Spinal cord (tissue), 10 donors: ENCODE measurements around the gene INPP5E. TPM values are rescaled to one million over a fixed set of nuclear protein-coding genes. Genes with fewer than 3 reads are reported as not detected.

ENCODE experiments used
- DNase-seq, 6 donors: peaks; one replicate each; pipeline versions ENCODE4 v3.0.0 to v3.0.0-alpha.2; 2013 to 2015; ENCODE audit warnings: low spot score in 6 of 6, low read depth in 4 of 6
- H3K27ac ChIP-seq: one replicate; pipeline ENCODE4 v1.5.1; 2013; ENCODE audit warnings: low read depth, low read length, control low read depth
- H3K27me3 ChIP-seq: one replicate; pipeline ENCODE4 v1.6.1; 2013; ENCODE audit warnings: low read length; ENCODE audit not compliant: control insufficient read depth, insufficient read depth
- H3K36me3 ChIP-seq: one replicate; pipeline ENCODE4 v1.6.1; 2013; ENCODE audit warnings: low read length; ENCODE audit not compliant: control insufficient read depth, insufficient read depth
- H3K4me1 ChIP-seq: one replicate; pipeline ENCODE4 v1.6.1; 2013; ENCODE audit warnings: low read length; ENCODE audit not compliant: control insufficient read depth, insufficient read depth
- H3K4me3 ChIP-seq: one replicate; pipeline ENCODE4 v1.5.1; 2013; ENCODE audit warnings: low read depth, low read length, control low read depth
- H3K9me3 ChIP-seq: one replicate; pipeline ENCODE4 v1.6.1; 2013; ENCODE audit warnings: low read length; ENCODE audit not compliant: control insufficient read depth, insufficient read depth
- WGBS: methylation state at CpG from one replicate; pipeline ENCODE4 v1.1.5; 2013; ENCODE audit warnings: missing lambda C conversion rate; ENCODE audit not compliant: insufficient coverage; 5-methylcytosine and 5-hydroxymethylcytosine counted together
- long read RNA-seq, 4 donors: transcript quantifications; one replicate each; lab custom pipeline, GENCODE V29; 2026
- polyA plus RNA-seq, 2 donors: library from polyadenylated mRNA; unstranded; fragments of 120-200 nt; gene quantifications; one replicate each; pipeline ENCODE4 v1.2.1, GENCODE V29; 2013; ENCODE audit not compliant: insufficient read length in 2 of 2
- total RNA-seq, 2 donors: library from RNA; depleted of rRNA in 1 of 2; stranded (reverse); fragments of 120-200 nt in 1 of 2; fragments of >200 nt in 1 of 2; gene quantifications; one replicate each; pipeline versions ENCODE4 v1.2.3 to v1.2.4, GENCODE V29; 2013 to 2014
- donor health status: healthy.

The INPP5E gene, protein sequence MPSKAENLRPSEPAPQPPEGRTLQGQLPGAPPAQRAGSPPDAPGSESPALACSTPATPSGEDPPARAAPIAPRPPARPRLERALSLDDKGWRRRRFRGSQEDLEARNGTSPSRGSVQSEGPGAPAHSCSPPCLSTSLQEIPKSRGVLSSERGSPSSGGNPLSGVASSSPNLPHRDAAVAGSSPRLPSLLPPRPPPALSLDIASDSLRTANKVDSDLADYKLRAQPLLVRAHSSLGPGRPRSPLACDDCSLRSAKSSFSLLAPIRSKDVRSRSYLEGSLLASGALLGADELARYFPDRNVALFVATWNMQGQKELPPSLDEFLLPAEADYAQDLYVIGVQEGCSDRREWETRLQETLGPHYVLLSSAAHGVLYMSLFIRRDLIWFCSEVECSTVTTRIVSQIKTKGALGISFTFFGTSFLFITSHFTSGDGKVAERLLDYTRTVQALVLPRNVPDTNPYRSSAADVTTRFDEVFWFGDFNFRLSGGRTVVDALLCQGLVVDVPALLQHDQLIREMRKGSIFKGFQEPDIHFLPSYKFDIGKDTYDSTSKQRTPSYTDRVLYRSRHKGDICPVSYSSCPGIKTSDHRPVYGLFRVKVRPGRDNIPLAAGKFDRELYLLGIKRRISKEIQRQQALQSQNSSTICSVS
- total RNA-seq (10 to 100 TPM in 1 of 2 donors, 1 to 10 TPM in 1; 7.7 to 13.3 TPM), polyA plus RNA-seq (10 to 100 TPM; 33.4 to 33.5 TPM)
- long read RNA-seq, donor 1, full-length matches to known transcripts = 7 of 20 reads
- long read RNA-seq, donor 1, partial matches to known transcripts = 13 of 20 reads
- long read RNA-seq, donor 1, other reads (novel, unspliced or antisense) = 0 of 20 reads
- long read RNA-seq, donor 2, full-length matches to known transcripts = 5 of 11 reads
- long read RNA-seq, donor 2, partial matches to known transcripts = 6 of 11 reads
- long read RNA-seq, donor 2, other reads (novel, unspliced or antisense) = 0 of 11 reads
- long read RNA-seq, donor 3, full-length matches to known transcripts = 7 of 7 reads
- long read RNA-seq, donor 3, partial matches to known transcripts = 0 of 7 reads
- long read RNA-seq, donor 3, other reads (novel, unspliced or antisense) = 0 of 7 reads
- long read RNA-seq, donor 4, full-length matches to known transcripts = 7 of 7 reads
- long read RNA-seq, donor 4, partial matches to known transcripts = 0 of 7 reads
- long read RNA-seq, donor 4, other reads (novel, unspliced or antisense) = 0 of 7 reads

DNA sequence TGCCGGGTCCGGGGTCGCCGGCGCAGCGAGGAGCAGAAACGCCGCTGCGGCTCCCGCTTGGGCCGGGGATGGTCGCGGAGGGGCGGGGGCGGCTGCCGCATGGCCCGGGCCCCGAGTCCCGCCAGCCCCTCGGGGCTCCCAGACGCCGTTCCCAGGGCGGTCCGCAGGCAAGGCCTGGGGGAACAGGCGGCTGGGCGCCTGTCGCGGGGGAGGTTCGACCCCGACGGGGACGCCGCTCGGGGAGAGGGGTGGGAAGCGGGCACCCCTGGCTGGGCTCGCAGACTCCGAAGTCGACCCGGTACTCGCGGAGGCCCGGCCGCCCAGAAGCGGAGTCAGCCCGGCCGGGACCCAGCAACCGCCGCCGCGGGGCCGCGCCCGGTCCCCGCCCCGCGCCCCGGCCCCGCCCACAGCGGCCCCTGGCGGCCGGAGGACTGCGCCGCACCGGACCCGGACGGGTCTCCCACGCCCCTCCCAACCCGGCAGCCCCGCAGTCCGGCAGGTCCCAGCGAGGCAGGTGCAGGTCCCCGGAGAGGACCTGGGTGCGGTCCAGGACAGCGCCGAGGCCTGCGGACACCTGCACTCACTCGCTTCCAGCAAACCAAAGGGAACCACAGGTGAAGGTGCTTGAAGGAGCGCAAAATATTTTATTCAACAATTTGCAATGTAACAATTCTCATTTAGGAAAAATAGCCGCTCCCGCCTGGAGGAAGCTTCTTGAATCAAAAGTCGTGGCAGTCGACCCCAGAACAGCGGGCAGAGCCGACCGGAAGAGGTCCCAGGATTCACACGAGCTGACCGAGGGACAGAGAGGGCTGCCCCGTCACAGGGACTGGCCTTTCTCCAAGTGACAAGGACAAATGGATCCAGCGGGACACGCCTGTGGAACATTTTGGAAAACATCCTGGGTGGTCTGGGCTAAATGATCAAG lies at the start of gene INPP5E:
Gene INPP5E (minus strand): TSS at position 365 of the 928 bp plus-strand sequence. CDS start 426 bp downstream, outside the sequence.
- H3K4me3 ChIP-seq = peak within 1 kb of the TSS; percentile 63
- H3K4me1 ChIP-seq = peaks cover 27% of the 10 kb centered on the region
- no peak within 1 kb of the TSS for H3K27ac ChIP-seq
- 2% methylated on average over 88 of the region's 90 CpGs for WGBS
- DNase-seq = peak in 5 of 6 donors; percentile 54 to 91 (median 57)
- no peaks in the 10 kb centered on the region for H3K9me3 ChIP-seq
- no peaks in the 10 kb centered on the region for H3K27me3 ChIP-seq
- peaks cover 78% of the 10 kb centered on the region for H3K36me3 ChIP-seq

DNA sequence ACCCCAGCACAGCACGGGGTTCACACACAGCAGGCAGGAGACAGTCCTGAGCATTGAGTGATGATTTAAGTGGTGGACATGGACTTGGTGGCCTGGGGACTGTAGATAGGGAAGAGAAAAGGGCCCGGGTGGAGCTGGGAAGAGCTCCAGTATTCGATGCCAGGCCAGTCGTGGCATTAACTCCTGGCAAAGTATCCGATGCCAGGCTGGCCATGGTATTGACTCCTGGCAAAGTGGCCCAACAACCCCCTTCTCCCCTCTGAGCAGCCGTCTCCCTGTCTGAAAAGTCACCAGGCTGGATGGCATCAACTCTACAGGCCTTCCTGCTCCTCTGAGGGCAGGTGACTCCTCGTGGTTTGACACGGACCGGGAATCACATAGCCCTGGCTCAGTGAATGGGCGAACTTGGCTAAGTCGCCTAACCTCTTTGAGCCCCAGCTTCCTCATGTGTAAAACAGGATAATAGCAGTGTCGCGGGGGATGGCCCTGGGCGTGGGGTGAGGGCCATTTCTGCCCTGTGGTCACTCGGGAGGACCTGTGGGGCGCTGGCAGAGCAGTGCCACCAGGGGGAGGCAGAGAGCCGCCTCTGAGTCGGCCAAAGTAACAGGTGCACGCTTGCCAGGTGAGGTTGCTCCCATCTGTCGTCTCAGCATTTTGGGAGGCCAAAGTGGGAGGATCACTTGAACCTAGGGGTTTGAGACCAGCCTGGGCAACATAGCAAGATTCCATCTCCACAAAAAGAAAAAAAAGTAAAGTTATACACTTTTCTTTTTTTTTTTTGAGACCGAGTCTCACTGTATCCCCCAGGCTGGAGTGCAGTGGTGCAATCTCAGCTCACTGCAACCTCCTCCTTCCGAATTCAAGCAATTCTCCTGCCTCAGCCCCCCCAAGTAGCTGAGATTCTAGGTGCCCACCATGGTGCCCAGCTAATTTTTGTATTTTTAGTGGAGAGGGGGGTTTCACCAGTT lies 48.9 kb upstream of the INPP5E start:
- Histone ChIP-seq H3K27ac (no peak overlapping the region), H3K9me3 (no peaks in the 10 kb centered on the region), H3K27me3 (no peaks in the 10 kb centered on the region), H3K4me3 (no peak overlapping the region), H3K4me1 (peaks cover 47% of the 10 kb centered on the region), H3K36me3 (peaks cover 17% of the 10 kb centered on the region)
- peak in 2 of 6 donors; percentile 67 to 81 for DNase-seq
- WGBS = 29% methylated on average over 18 of the region's 22 CpGs

DNA sequence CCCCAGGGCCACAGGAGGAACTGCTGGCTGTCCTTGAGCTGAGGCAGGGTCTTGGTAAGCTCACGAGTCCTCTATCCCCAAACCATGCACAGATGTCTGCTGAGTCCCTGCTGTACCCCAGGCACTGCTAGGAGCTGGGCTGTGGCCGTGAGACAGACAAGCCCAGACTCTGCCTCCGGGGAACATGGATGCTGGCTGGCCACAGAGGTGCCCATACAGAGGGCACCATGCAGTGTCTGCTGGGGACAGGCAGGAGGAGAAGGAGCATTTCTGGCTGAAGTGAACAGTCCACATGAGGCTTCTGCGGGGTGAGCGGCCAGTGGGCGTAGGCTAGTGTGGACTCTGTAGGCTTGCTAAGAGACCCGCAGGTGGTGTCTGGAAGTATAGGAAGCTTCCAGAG lies 48.0 kb upstream of the INPP5E start:
- 96% methylated on average over 7 of the region's 7 CpGs for WGBS
- DNase-seq = no peak
- H3K27ac ChIP-seq = no peak overlapping the region
- H3K36me3 ChIP-seq = peaks cover 8% of the 10 kb centered on the region
- H3K4me1 ChIP-seq = peaks cover 38% of the 10 kb centered on the region
- H3K27me3 ChIP-seq = no peaks in the 10 kb centered on the region
- H3K9me3 ChIP-seq = no peaks in the 10 kb centered on the region
- no peak overlapping the region for H3K4me3 ChIP-seq

DNA sequence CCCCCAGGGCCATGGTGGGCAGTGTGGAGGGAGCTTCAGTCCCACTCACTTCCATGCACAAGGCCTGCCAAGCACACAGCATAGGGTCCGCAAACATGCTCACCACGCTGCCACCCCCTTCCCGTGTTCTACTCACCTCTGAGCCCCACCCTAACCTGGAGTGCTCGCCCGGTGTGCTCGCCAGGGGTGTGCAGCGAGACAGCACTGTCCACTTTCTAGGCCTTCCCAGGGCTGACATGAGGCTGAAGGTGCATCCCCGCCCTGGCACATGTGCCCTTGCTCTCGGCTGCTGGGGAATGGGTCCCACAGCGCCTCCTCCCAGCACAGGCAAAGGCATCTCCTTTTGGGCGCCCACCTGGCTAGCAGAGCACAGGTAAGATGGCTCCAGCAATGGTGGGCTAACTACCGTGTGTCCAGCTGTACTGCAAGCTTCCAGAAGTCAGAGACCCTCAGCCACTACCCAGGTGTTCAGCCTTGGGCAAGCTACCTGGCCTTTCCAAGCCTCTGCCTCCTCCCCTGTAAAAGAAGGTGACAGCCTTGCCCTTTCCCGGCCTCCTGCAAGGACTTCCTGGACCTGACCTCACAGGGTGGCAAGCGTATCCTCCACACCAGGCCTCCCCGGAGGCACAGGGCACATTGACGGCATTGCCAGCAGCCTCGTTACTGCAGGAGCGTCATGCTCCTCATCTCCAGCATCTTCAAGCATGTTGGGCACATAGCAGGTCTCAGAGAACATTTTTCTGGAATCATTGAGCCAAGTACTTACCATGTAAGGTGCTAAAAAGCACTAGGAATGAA lies 47.4 kb upstream of the INPP5E start:
- 93% methylated on average over 18 of the region's 18 CpGs for WGBS
- peaks cover 39% of the 10 kb centered on the region for H3K4me1 ChIP-seq
- no peaks in the 10 kb centered on the region for H3K27me3 ChIP-seq
- no peak overlapping the region for H3K4me3 ChIP-seq
- H3K27ac ChIP-seq = no peak overlapping the region
- no peaks in the 10 kb centered on the region for H3K9me3 ChIP-seq
- DNase-seq = no peak
- H3K36me3 ChIP-seq = peaks cover 6% of the 10 kb centered on the region

DNA sequence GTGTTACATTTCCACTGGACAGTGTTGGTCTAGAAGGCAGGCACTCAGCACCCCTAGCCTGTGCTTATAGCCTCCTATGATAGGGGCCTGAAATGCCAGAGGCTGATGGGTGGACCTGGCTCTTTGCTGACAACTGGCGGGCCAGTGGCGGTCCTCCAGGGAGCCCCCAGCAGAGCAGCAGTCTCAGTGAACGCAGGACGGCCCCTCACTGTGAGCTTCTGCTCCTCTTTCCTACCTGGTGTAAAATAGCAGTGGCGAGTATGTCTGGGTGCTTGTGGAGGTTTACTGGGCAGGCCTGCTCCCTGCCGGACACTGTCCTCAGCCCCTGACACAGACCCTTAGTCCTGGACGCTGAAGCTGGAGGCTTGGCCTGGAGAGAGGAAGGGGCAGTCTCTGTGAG lies 46.5 kb upstream of the INPP5E start:
- no peaks in the 10 kb centered on the region for H3K9me3 ChIP-seq
- H3K4me1 ChIP-seq = peaks cover 48% of the 10 kb centered on the region
- no peaks in the 10 kb centered on the region for H3K27me3 ChIP-seq
- peaks cover 6% of the 10 kb centered on the region for H3K36me3 ChIP-seq
- WGBS = 90% methylated on average over 7 of the region's 7 CpGs
- no peak overlapping the region for H3K27ac ChIP-seq
- H3K4me3 ChIP-seq = no peak overlapping the region
- no peak for DNase-seq

DNA sequence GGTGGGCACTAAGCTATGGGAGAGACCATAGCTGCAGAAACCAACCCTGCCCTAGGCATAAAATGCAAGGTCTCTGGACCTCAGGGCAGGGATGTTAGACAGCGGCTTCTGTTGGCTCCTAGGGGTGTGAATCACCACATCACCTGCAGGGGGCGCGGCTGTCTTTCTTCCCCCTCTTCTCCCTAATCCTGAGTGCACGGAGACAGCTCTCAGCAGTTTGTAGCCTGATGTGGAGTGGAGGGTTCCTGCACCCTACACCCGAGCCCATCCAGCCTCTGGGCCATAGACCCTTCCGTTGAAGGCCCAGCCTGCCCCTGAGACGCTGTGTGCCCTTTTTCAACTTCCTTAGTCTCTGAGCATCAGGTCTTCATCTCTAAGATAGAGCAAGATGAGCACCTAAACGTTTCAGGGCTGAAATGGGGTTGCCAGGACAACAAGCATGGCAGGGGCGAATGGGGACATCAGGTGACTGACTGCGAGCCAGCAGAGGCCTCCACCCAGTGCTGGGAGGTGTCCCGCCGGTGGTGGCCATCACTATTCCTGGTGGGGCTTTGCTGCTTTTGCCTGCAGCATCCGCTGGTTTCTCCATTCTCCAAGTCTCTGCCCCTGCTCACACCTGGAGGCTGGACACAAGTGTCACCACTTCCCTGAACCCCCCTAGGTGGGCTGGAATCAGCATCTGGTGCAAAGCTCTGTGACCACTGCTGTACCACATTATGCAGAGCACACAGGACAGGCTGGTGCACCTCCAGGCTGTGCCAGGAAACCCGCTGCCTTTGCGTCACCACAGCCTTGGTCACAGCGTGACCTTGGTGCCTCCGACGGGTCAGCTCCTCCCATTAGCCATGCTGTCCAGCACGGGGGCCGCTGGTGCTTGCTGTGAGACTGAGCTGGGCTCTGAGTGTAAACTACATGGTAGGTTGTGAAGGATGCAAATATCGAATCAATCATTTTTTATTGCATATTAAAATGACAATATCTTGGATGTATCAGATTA lies 45.7 kb upstream of the INPP5E start:
- Histone ChIP-seq H3K36me3 (peaks cover under 1% of the 10 kb centered on the region), H3K27ac (no peak overlapping the region), H3K4me3 (no peak overlapping the region), H3K9me3 (no peaks in the 10 kb centered on the region), H3K4me1 (peaks cover 48% of the 10 kb centered on the region), H3K27me3 (no peaks in the 10 kb centered on the region)
- 31% methylated on average over 15 of the region's 21 CpGs for WGBS
- peak in 5 of 6 donors; percentile 47 to 89 (median 68) for DNase-seq
